MCF 10A (cell line): ENCODE measurements around the gene CHST11. TPM values are rescaled to one million over a fixed set of nuclear protein-coding genes. Genes with fewer than 3 reads are reported as not detected.

Source experiments
- BruUV-seq: library from RNA; stranded (reverse); fragments of 400-500 nt; replicated peaks from 2 replicates; lab custom pipeline; 2021; lab: Mats Ljungman, UMichigan
- CTCF ChIA-PET: fragments of 300-600 bp; sonication (Branson Sonifier 250); formaldehyde crosslinking; extraction: SDS; loops from one replicate; lab custom pipeline; 2021; ENCODE audit warnings: antibody characterized with exemption, inconsistent platforms; lab: Yijun Ruan, JAX
- POLR2A ChIA-PET: fragments of 300-600, 350-650 bp; sonication (Branson Sonifier 250); formaldehyde crosslinking; extraction: SDS; loops from one replicate; lab custom pipeline; 2020; ENCODE audit warnings: antibody characterized with exemption, inconsistent platforms; lab: Yijun Ruan, JAX
- DNase-seq: peaks from one replicate; pipeline ENCODE4 v3.0.0-alpha.2; 2018; ENCODE audit not compliant: unreplicated experiment
- H3K27ac Mint-ChIP-seq: one replicate; pipeline ENCODE4 v1.8.0; 2022; ENCODE audit warnings: mild to moderate bottlenecking, low read depth, mixed read lengths; ENCODE audit not compliant: unreplicated experiment
- H3K27me3 Mint-ChIP-seq: one replicate; pipeline ENCODE4 v1.8.0; 2022; ENCODE audit warnings: mixed read lengths; ENCODE audit not compliant: insufficient read depth, unreplicated experiment
- H3K36me3 Mint-ChIP-seq: one replicate; pipeline ENCODE4 v1.8.0; 2022; ENCODE audit warnings: mild to moderate bottlenecking, moderate library complexity, mixed read lengths; ENCODE audit not compliant: insufficient read depth, unreplicated experiment
- H3K4me1 Mint-ChIP-seq: one replicate; pipeline ENCODE4 v1.8.0; 2022; ENCODE audit warnings: mixed read lengths; ENCODE audit not compliant: insufficient read depth, unreplicated experiment
- H3K4me3 Mint-ChIP-seq: one replicate; pipeline ENCODE4 v1.8.0; 2022; ENCODE audit warnings: mild to moderate bottlenecking, moderate library complexity, mixed read lengths; ENCODE audit not compliant: unreplicated experiment
- H3K9me3 Mint-ChIP-seq: one replicate; pipeline ENCODE4 v1.8.0; 2022; ENCODE audit warnings: mixed read lengths; ENCODE audit not compliant: unreplicated experiment
- CTCF ChIP-seq: fragments of 200-600 bp; IDR thresholded peaks from one replicate; pipeline ENCODE4 v1.8.0; 2022; ENCODE audit warnings: antibody characterized with exemption, mild to moderate bottlenecking; ENCODE audit not compliant: unreplicated experiment
- intact Hi-C: fragments of 100-400 bp; cut with micrococcal nuclease; formaldehyde crosslinking; loops from 2 replicates; pipeline ENCODE4 v1.14.1; 2022
- total RNA-seq: library from RNA; stranded (reverse); gene quantifications from 2 replicates; pipeline ENCODE4 v1.2.3, GENCODE V29; 2022

Gene CHST11
- total RNA-seq, 1 experiment from 2014 or later = 5.3 TPM

- no TSS peak for BruUV-seq
- POLR2A ChIA-PET = no interaction called here
- Mint-ChIP-seq H3K27ac (no peak overlapping the region), H3K36me3 (no peaks in the 10 kb centered on the region), H3K4me3 (peak overlapping the region; percentile 83), H3K9me3 (no peaks in the 10 kb centered on the region), H3K4me1 (peaks cover 20% of the 10 kb centered on the region), H3K27me3 (no peaks in the 10 kb centered on the region)
- TF ChIP-seq CTCF = no peak
- DNase-seq = peak; percentile 95
- intact Hi-C loops = loop anchor here (5.0 kb wide), 3 partner anchors 122 to 647 kb away; no protein-coding TSS in a partner anchor
- CTCF ChIA-PET = interaction anchor here (0.6 kb wide), 1 partner anchor 360 kb away, joined by 3 read pairs; no protein-coding TSS in a partner anchor
Measured at GRCh38 chr12:104454997-104455396, 1.8 kb upstream of the CHST11 start.

- intact Hi-C loops = loop anchor here (2.0 to 5.0 kb wide), 6 partner anchors 73 to 647 kb away; partner anchors contain the start of gene SLC41A2
- POLR2A ChIA-PET = interaction anchor here (1.0 to 2.4 kb wide), 4 partner anchors 70 to 503 kb away, joined by 3 to 7 read pairs (median 4); no protein-coding TSS in a partner anchor
- BruUV-seq = no TSS peak
- Mint-ChIP-seq H3K36me3 (no peaks in the 10 kb centered on the region), H3K9me3 (no peaks in the 10 kb centered on the region), H3K27me3 (no peaks in the 10 kb centered on the region), H3K4me1 (peaks cover 24% of the 10 kb centered on the region), H3K27ac (peak overlapping the region; percentile 88), H3K4me3 (peak overlapping the region; percentile 83)
- CTCF ChIA-PET = interaction anchor here (0.6 to 2.0 kb wide), 5 partner anchors 12 to 597 kb away, joined by 3 to 9 read pairs (median 3); no protein-coding TSS in a partner anchor
- TF ChIP-seq CTCF = no peak
- DNase-seq = no peak
Measured at GRCh38 chr12:104455578-104456416, 951 bp upstream of the CHST11 start.

- POLR2A ChIA-PET = interaction anchor here (0.6 to 2.4 kb wide), 9 partner anchors 21 to 502 kb away, joined by 3 to 7 read pairs (median 4); no protein-coding TSS in a partner anchor
- peak overlapping the region; percentile 88 for H3K27ac Mint-ChIP-seq
- H3K4me1 Mint-ChIP-seq = peaks cover 24% of the 10 kb centered on the region
Measured at GRCh38 chr12:104456950-104457745, 400 bp downstream of the CHST11 start.

More at GRCh38 chr12:104456950-104457745, 400 bp downstream of the CHST11 start:
- peak; percentile 84 for DNase-seq
- no peaks in the 10 kb centered on the region for H3K36me3 Mint-ChIP-seq
- peak overlapping the region; percentile 83 for H3K4me3 Mint-ChIP-seq
- TSS peak; percentile 57 for BruUV-seq
- intact Hi-C loops = loop anchor here (1.0 to 5.0 kb wide), 7 partner anchors 74 to 645 kb away; partner anchors contain the start of gene SLC41A2
- CTCF ChIA-PET = interaction anchor here (0.6 to 2.0 kb wide), 18 partner anchors 8 to 596 kb away, joined by 3 to 9 read pairs (median 3); no protein-coding TSS in a partner anchor
- peak; percentile 35 for TF ChIP-seq CTCF
- no peaks in the 10 kb centered on the region for H3K27me3 Mint-ChIP-seq
- no peaks in the 10 kb centered on the region for H3K9me3 Mint-ChIP-seq
